A673 (cell line): ENCODE data around the gene MAP7. TPM values are rescaled to one million over a fixed set of nuclear protein-coding genes. Genes with fewer than 3 reads are reported as not detected.
A peak's percentile ranks its signal among the peaks of the same experiment; 100 is the strongest.

Experiments
- BruUV-seq: library from RNA; stranded (reverse); fragments of 400-500 nt; replicated peaks from 2 replicates; lab custom pipeline; 2021; lab: Mats Ljungman, UMichigan
- CTCF ChIA-PET: fragments of 300-600 bp; sonication (Branson Sonifier 250); formaldehyde crosslinking; loops from one replicate; lab custom pipeline; 2022; ENCODE audit warnings: antibody characterized with exemption; lab: Charles Lee
- POLR2A ChIA-PET: fragments of 300-600 bp; sonication (Branson Sonifier 250); formaldehyde crosslinking; loops from one replicate; lab custom pipeline; 2022; ENCODE audit warnings: antibody characterized with exemption; ENCODE audit not compliant: low non-redundant PET; lab: Charles Lee
- DNase-seq: peaks from one replicate; pipeline ENCODE4 v3.0.0-alpha.2; 2015; ENCODE audit warnings: low spot score
- H3K27ac ChIP-seq: fragments of 200-600 bp; sonication (generic); 2 replicates; pipeline ENCODE4 v1.5.1; 2016; ENCODE audit warnings: mixed run types, low read depth, mild to moderate bottlenecking, mixed read lengths, antibody characterized with exemption, low read length; ENCODE audit not compliant: poor library complexity, severe bottlenecking
- H3K27me3 ChIP-seq: fragments of 200-600 bp; sonication (generic); replicated peaks from 2 replicates; pipeline ENCODE4 v1.6.1; 2017; ENCODE audit warnings: mixed run types, low read depth, mild to moderate bottlenecking, mixed read lengths, antibody characterized with exemption, low read length; ENCODE audit not compliant: insufficient read depth, poor library complexity
- H3K36me3 ChIP-seq: fragments of 200-600 bp; sonication (generic); 2 replicates; pipeline ENCODE4 v1.6.1; 2016; ENCODE audit warnings: mixed run types, mild to moderate bottlenecking, mixed read lengths, antibody characterized with exemption, low read length; ENCODE audit not compliant: insufficient read depth, poor library complexity, severe bottlenecking
- H3K4me1 ChIP-seq: fragments of 200-600 bp; sonication (generic); 2 replicates; pipeline ENCODE4 v1.6.1; 2017; ENCODE audit warnings: mixed run types, mild to moderate bottlenecking, mixed read lengths, antibody characterized with exemption, low read length; ENCODE audit not compliant: insufficient read depth, poor library complexity, severe bottlenecking
- H3K4me3 ChIP-seq: fragments of 200-600 bp; sonication (generic); 2 replicates; pipeline ENCODE4 v1.5.1; 2016; ENCODE audit warnings: low read depth, mixed run types, mild to moderate bottlenecking, mixed read lengths, low read length; ENCODE audit not compliant: poor library complexity, severe bottlenecking
- H3K9me3 ChIP-seq: fragments of 200-600 bp; sonication (generic); 2 replicates; pipeline ENCODE4 v1.6.1; 2016; ENCODE audit warnings: mixed run types, low read depth, mild to moderate bottlenecking, mixed read lengths, antibody characterized with exemption, low read length; ENCODE audit not compliant: poor library complexity, severe bottlenecking
- CTCF ChIP-seq: fragments of 300-800, 200-600 bp; sonication (generic); conservative IDR thresholded peaks from 2 replicates; pipeline ENCODE4 v1.5.1; 2017; ENCODE audit warnings: low read depth, mild to moderate bottlenecking, antibody characterized with exemption, low read length, moderate library complexity, mixed read lengths
- EZH2 ChIP-seq: fragments of 200-600 bp; sonication (generic); IDR thresholded peaks from 2 replicates; pipeline ENCODE4 v1.6.1; 2017; ENCODE audit warnings: borderline replicate concordance, low read depth, mild to moderate bottlenecking, mixed read lengths, antibody characterized with exemption, low read length; ENCODE audit not compliant: poor library complexity, severe bottlenecking
- intact Hi-C: fragments of 100-400 bp; cut with micrococcal nuclease; formaldehyde crosslinking; loops from one replicate; pipeline ENCODE4 v1.10.0; 2022; ENCODE audit not compliant: unreplicated experiment
- total RNA-seq: library from RNA; stranded (reverse); gene quantifications from 2 replicates; pipeline ENCODE4 v1.2.3, GENCODE V29; 2021

Gene MAP7
- total RNA-seq, 1 experiment from 2014 or later, result 0.09 TPM

- peak; percentile 22 for DNase-seq
- Histone ChIP-seq H3K4me1 (peaks cover 9% of the 10 kb centered on the region), H3K27ac (no peak overlapping the region), H3K9me3 (no peaks in the 10 kb centered on the region), H3K4me3 (no peak overlapping the region), H3K36me3 (no peaks in the 10 kb centered on the region), H3K27me3 (no peaks in the 10 kb centered on the region)
- TF ChIP-seq CTCF, result no peak
- TF ChIP-seq EZH2, result no peak
- ChIA-PET CTCF (interaction anchor here (0.5 kb wide), 1 partner anchor 1139 kb away, joined by 3 read pairs; no protein-coding TSS in a partner anchor), POLR2A (no interaction called here)
- intact Hi-C loops, result no loop called here
- BruUV-seq, result no TSS peak
Measured at GRCh38 chr6:136502786-136503185, 47.4 kb downstream of the MAP7 start.

GRCh38 chr6:136501514-136501913, 48.7 kb downstream of the MAP7 start:
- no peak for DNase-seq
- no peaks in the 10 kb centered on the region for H3K27me3 ChIP-seq
- CTCF ChIA-PET, result no interaction called here
- no peaks in the 10 kb centered on the region for H3K36me3 ChIP-seq
- no TSS peak for BruUV-seq
- H3K27ac ChIP-seq, result no peak overlapping the region
- POLR2A ChIA-PET, result no interaction called here
- peaks cover 9% of the 10 kb centered on the region for H3K4me1 ChIP-seq
- intact Hi-C loops, result no loop called here
- TF ChIP-seq EZH2 (no peak), CTCF (no peak)
- no peaks in the 10 kb centered on the region for H3K9me3 ChIP-seq
- H3K4me3 ChIP-seq, result no peak overlapping the region

GRCh38 chr6:136501096-136501495, 49.1 kb downstream of the MAP7 start:
- ChIA-PET CTCF (no interaction called here), POLR2A (no interaction called here)
- Histone ChIP-seq H3K27ac (no peak overlapping the region), H3K4me1 (peaks cover 9% of the 10 kb centered on the region), H3K27me3 (no peaks in the 10 kb centered on the region), H3K9me3 (no peaks in the 10 kb centered on the region), H3K36me3 (no peaks in the 10 kb centered on the region), H3K4me3 (no peak overlapping the region)
- no TSS peak for BruUV-seq
- DNase-seq, result no peak
- intact Hi-C loops, result no loop called here
- TF ChIP-seq EZH2 (no peak), CTCF (no peak)
